GM13977 (cell line): Measurements from ENCODE around the gene GSK3A.

Experiments
- DNase-seq: peaks from one replicate; pipeline ENCODE4 v3.0.0; 2012; ENCODE audit warnings: low spot score
- CTCF ChIP-seq: IDR thresholded peaks from 2 replicates; pipeline ENCODE4 v1.5.1; 2012; ENCODE audit warnings: mild to moderate bottlenecking, control low read depth; ENCODE audit not compliant: insufficient read depth; ENCODE audit errors: extremely low read depth, missing control alignments
- in situ Hi-C: fragments of 300-500 bp; cut with MboI; formaldehyde crosslinking; loops from one replicate; pipeline ENCODE4 v1.12.0; 2022; ENCODE audit warnings: low sequenced_read_pairs, low pct_unique_long_range_greater_than_20kb, mixed read lengths, inconsistent platforms; ENCODE audit not compliant: unreplicated experiment

GSK3A gene

GRCh38 chr19:42251572-42252358 lies 9.4 kb upstream of the GSK3A start:
- DNase-seq, result no peak

GRCh38 chr19:42250666-42251531 lies 8.5 kb upstream of the GSK3A start:
- DNase-seq, result no peak
- in situ Hi-C loops, result no loop called here
- TF ChIP-seq CTCF, result no peak

More at GRCh38 chr19:42251572-42252358, 9.4 kb upstream of the GSK3A start:
- in situ Hi-C loops, result no loop called here
- TF ChIP-seq CTCF, result no peak

- TF ChIP-seq CTCF, result no peak
- in situ Hi-C loops, result no loop called here
These were observed 7.8 kb upstream of the GSK3A start for GRCh38 chr19:42250183-42250665.

GRCh38 chr19:42249769-42250168 lies 7.4 kb upstream of the GSK3A start:
- TF ChIP-seq CTCF, result no peak
- in situ Hi-C loops, result no loop called here
- DNase-seq, result no peak

More at GRCh38 chr19:42250183-42250665, 7.8 kb upstream of the GSK3A start:
- no peak for DNase-seq

- no peak for TF ChIP-seq CTCF
- in situ Hi-C loops, result no loop called here
- DNase-seq, result no peak
These were observed 6.8 kb upstream of the GSK3A start for GRCh38 chr19:42249149-42249750.

GRCh38 chr19:42248270-42249148 lies 6.1 kb upstream of the GSK3A start:
- DNase-seq, result no peak
- no peak for TF ChIP-seq CTCF
- in situ Hi-C loops, result no loop called here
